WTC11 (cell line): ENCODE measurements around the gene CPAMD8. TPM values are rescaled to one million over a fixed set of nuclear protein-coding genes. Genes with fewer than 3 reads are reported as not detected.
A peak's percentile ranks its signal among the peaks of the same experiment; 100 is the strongest.

Experiments used
- ARID4B ChIP-seq: sonication (generic); formaldehyde crosslinking; IDR thresholded peaks from 2 replicates; pipeline ENCODE4 v1.8.0; 2023; ENCODE audit warnings: missing genetic modification reagents, mild to moderate bottlenecking, borderline replicate concordance
- CDX4 ChIP-seq: fragments of 250-450 bp; sonication (Bioruptor Pico); IDR thresholded peaks from 2 replicates; pipeline ENCODE4 v1.9.0; 2021; ENCODE audit warnings: moderate library complexity, mild to moderate bottlenecking, inconsistent platforms, borderline replicate concordance
- CREB1 ChIP-seq: sonication (generic); formaldehyde crosslinking; IDR thresholded peaks from 2 replicates; pipeline ENCODE4 v1.8.0; 2023; ENCODE audit warnings: mild to moderate bottlenecking, missing genetic modification reagents
- CREM ChIP-seq: sonication (generic); formaldehyde crosslinking; IDR thresholded peaks from 2 replicates; pipeline ENCODE4 v1.8.1; 2022; ENCODE audit warnings: mild to moderate bottlenecking, missing genetic modification reagents, moderate library complexity
- CTCF ChIP-seq: fragments of 200-600 bp; IDR thresholded peaks from 2 replicates; pipeline ENCODE4 v1.8.0; 2022; ENCODE audit warnings: antibody characterized with exemption
- E2F5 ChIP-seq: sonication (generic); formaldehyde crosslinking; IDR thresholded peaks from 2 replicates; pipeline ENCODE4 v1.8.1; 2022; ENCODE audit warnings: mild to moderate bottlenecking, moderate library complexity, missing genetic modification reagents
- EMX1 ChIP-seq: fragments of 250-450 bp; sonication (Bioruptor Pico); IDR thresholded peaks from 2 replicates; pipeline ENCODE4 v1.8.0; 2021; ENCODE audit warnings: mild to moderate bottlenecking
- ESRRA ChIP-seq: sonication (generic); formaldehyde crosslinking; IDR thresholded peaks from 2 replicates; pipeline ENCODE4 v1.8.1; 2022; ENCODE audit warnings: mild to moderate bottlenecking, missing genetic modification reagents, borderline replicate concordance
- GABPB1 ChIP-seq: sonication (generic); formaldehyde crosslinking; IDR thresholded peaks from 2 replicates; pipeline ENCODE4 v1.8.1; 2023; ENCODE audit warnings: mild to moderate bottlenecking, missing genetic modification reagents
- HMGXB4 ChIP-seq: sonication (generic); formaldehyde crosslinking; IDR thresholded peaks from 2 replicates; pipeline ENCODE4 v1.8.1; 2023; ENCODE audit warnings: mild to moderate bottlenecking, moderate library complexity, missing genetic modification reagents
- IRF2 ChIP-seq: sonication (generic); formaldehyde crosslinking; IDR thresholded peaks from 2 replicates; pipeline ENCODE4 v1.8.0; 2022; ENCODE audit warnings: low read depth, missing genetic modification reagents, borderline replicate concordance
- KAT7 ChIP-seq: sonication (generic); formaldehyde crosslinking; IDR thresholded peaks from 2 replicates; pipeline ENCODE4 v1.8.1; 2023; ENCODE audit warnings: missing genetic modification reagents, mild to moderate bottlenecking, borderline replicate concordance
- MYBL2 ChIP-seq: sonication (generic); formaldehyde crosslinking; IDR thresholded peaks from 2 replicates; pipeline ENCODE4 v1.8.1; 2023; ENCODE audit warnings: mild to moderate bottlenecking, moderate library complexity, missing genetic modification reagents
- NR2C2 ChIP-seq: sonication (generic); formaldehyde crosslinking; IDR thresholded peaks from 2 replicates; pipeline ENCODE4 v1.8.0; 2022; ENCODE audit warnings: mild to moderate bottlenecking, missing genetic modification reagents
- PREB ChIP-seq: sonication (generic); formaldehyde crosslinking; IDR thresholded peaks from 2 replicates; pipeline ENCODE4 v1.8.1; 2022; ENCODE audit warnings: mild to moderate bottlenecking, missing genetic modification reagents, moderate library complexity, borderline replicate concordance
- USF1 ChIP-seq: sonication (generic); formaldehyde crosslinking; IDR thresholded peaks from 2 replicates; pipeline ENCODE4 v1.8.0; 2022; ENCODE audit warnings: mild to moderate bottlenecking, missing genetic modification reagents
- ZBTB21 ChIP-seq: sonication (generic); formaldehyde crosslinking; IDR thresholded peaks from 2 replicates; pipeline ENCODE4 v1.8.1; 2023; ENCODE audit warnings: mild to moderate bottlenecking, missing genetic modification reagents, borderline replicate concordance
- ZMAT4 ChIP-seq: fragments of 250-450 bp; sonication (Bioruptor Pico); IDR thresholded peaks from 2 replicates; pipeline ENCODE4 v1.9.0; 2021; ENCODE audit warnings: mild to moderate bottlenecking
- ZNF121 ChIP-seq: sonication (generic); formaldehyde crosslinking; IDR thresholded peaks from 2 replicates; pipeline ENCODE4 v1.8.0; 2023; ENCODE audit warnings: missing genetic modification reagents
- ZNF138 ChIP-seq: sonication (generic); formaldehyde crosslinking; conservative IDR thresholded peaks from 2 replicates; pipeline ENCODE4 v1.8.1; 2022; ENCODE audit warnings: mild to moderate bottlenecking, moderate library complexity, missing genetic modification reagents
- ZSCAN18 ChIP-seq: fragments of 250-450 bp; sonication (Bioruptor Pico); IDR thresholded peaks from 2 replicates; pipeline ENCODE4 v2.1.2; 2022; ENCODE audit warnings: mild to moderate bottlenecking, moderate library complexity
- total RNA-seq: library from RNA; stranded (reverse); gene quantifications from 3 replicates; pipeline ENCODE4 v1.2.3, GENCODE V29; 2021

Gene CPAMD8
- total RNA-seq, 1 experiment from 2014 or later, result 6.9 TPM

- TF ChIP-seq CDX4 (CRISPR knock-in tag) (no peak), CTCF (no peak), ESRRA (no peak), CREB1 (CRISPR knock-in tag) (no peak), PREB (CRISPR knock-in tag) (no peak), ZMAT4 (CRISPR knock-in tag) (no peak), ARID4B (CRISPR knock-in tag) (peak; percentile 23; the same call in 1 of the 2 replicates), E2F5 (peak; percentile 99), ZBTB21 (CRISPR knock-in tag) (no peak), ZNF138 (CRISPR knock-in tag) (no peak), ZNF121 (CRISPR knock-in tag) (no peak), IRF2 (CRISPR knock-in tag) (no peak), ZSCAN18 (no peak), NR2C2 (no peak), HMGXB4 (CRISPR knock-in tag) (no peak), MYBL2 (CRISPR knock-in tag) (0 out of 2 replicates have a peak, but pooled peaks have one; percentile 40), CREM (0 out of 2 replicates have a peak, but pooled peaks have one; percentile 53), USF1 (CRISPR knock-in tag) (0 out of 2 replicates have a peak, but pooled peaks have one; percentile 34), KAT7 (CRISPR knock-in tag) (no peak), GABPB1 (CRISPR knock-in tag) (peak; percentile 60), EMX1 (CRISPR knock-in tag) (no peak)
Observed at GRCh38 chr19:17075035-17075863, 48.6 kb upstream of the CPAMD8 start, which contains the start of the genes HAUS8 and MYO9B (continued).
